Panc1 (cell line): ENCODE measurements around the gene GUCY2D.

Experiments used
- SIN3A ChIP-seq: IDR thresholded peaks from 2 replicates; pipeline ENCODE4 v1.6.1; 2012; ENCODE audit warnings: low read depth, mild to moderate bottlenecking, low read length, moderate library complexity, borderline replicate concordance; ENCODE audit not compliant: insufficient read depth
- TF ChIP-seq, protein P1 (sequence below): fragments of 450-650 bp; IDR thresholded peaks from 2 replicates; pipeline ENCODE4 v1.5.1; 2017; ENCODE audit warnings: mild to moderate bottlenecking

DNA sequence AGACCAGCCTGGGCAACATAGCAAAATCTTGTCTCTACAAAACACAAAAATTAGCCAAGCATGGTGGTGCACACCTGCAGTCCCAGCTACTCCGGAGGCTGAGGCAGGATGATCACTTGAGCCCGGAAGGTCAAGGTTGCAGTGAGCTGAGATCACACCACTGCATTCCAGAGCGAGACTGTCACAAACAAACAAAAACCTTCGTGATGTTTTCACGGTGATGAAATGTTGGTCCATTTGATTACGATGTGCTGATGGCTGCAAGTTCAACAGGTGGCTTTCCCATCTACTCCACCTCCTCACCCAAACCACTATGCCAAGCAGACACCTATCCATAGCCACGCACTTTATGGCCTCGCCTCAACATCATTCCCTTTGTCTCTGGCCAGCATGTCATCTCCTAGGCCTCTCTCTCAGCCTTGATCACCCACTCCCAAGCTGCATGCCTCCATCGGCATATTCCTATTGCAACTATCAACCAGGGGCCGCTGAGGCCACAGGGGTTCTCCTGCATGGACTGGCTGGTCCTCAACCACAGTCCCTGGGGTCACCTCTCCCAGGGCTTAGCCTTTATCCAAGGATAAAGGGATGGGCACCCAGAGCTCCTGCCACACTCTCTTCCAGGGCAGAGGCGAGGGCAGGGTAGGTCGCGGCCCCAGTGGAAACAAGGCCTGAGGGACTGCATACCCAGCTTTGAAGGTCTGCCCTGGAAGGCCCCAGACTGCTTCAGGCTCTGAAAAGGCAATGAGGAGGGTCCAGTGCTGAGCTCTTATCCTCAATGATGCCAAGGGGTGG, 19.3 kb downstream of the GUCY2D start:
- TF ChIP-seq, protein P1, sequence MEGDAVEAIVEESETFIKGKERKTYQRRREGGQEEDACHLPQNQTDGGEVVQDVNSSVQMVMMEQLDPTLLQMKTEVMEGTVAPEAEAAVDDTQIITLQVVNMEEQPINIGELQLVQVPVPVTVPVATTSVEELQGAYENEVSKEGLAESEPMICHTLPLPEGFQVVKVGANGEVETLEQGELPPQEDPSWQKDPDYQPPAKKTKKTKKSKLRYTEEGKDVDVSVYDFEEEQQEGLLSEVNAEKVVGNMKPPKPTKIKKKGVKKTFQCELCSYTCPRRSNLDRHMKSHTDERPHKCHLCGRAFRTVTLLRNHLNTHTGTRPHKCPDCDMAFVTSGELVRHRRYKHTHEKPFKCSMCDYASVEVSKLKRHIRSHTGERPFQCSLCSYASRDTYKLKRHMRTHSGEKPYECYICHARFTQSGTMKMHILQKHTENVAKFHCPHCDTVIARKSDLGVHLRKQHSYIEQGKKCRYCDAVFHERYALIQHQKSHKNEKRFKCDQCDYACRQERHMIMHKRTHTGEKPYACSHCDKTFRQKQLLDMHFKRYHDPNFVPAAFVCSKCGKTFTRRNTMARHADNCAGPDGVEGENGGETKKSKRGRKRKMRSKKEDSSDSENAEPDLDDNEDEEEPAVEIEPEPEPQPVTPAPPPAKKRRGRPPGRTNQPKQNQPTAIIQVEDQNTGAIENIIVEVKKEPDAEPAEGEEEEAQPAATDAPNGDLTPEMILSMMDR = no peak
- no peak for TF ChIP-seq SIN3A
